ENCODE results near the gene IL15RA. TPM values are rescaled to one million over a fixed set of nuclear protein-coding genes. Genes with fewer than 3 reads are reported as not detected.
A peak's percentile ranks its signal among the peaks of the same experiment; 100 is the strongest.
"Not testable (repeated sequence)": the region's sequence is repeated elsewhere in the genome, so short reads cannot be mapped to it uniquely, and the experiment has no call there.

IL15RA gene
- polyA plus RNA-seq, 2 of the 4 experiments (the other 2 are of a cell fraction) = 0.46 to 0.83 TPM

DNA sequence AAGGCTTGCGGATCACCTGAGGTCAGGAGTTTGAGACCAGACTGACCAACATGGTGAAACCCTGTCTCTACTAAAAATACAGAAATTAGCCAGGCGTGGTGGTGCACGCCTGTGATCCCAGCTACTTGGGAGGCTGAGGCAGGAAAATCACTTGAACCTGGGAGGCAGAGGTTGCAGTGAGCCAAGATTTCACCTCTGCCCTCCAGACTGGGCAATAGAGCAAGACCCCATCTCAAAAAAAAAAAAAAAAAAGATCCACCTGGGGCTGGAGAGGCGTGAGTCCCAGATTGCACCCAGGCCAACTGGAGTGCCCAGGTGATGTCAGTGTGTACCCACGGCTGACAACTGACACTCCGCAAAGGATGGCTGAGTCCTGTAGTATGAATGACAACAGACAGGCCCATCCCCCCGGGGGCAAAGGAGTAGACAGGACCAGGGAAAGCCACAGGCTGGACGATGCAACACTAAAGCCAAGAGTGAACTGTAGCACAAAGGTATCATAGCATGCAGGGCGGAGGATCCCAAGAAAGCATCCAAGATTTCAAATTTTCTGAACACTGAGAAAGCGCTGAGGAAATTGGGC, 14.9 kb downstream of the IL15RA start:
- CTCF ChIA-PET = interaction anchor here (1.1 kb wide), 1 partner anchor 10 kb away, joined by 3 read pairs; no protein-coding TSS in a partner anchor
- H3K4me3 ChIP-seq; H3K27ac ChIP-seq; DNase-seq (ENCODE audit: low read depth in 1 of 2, low spot score in 1 of 2); H3K4me2 ChIP-seq; H3K9me3 ChIP-seq; POLR2A ChIA-PET; ATAC-seq; FAIRE-seq: not testable (repeated sequence)
- WGBS (ENCODE audit: missing lambda C conversion rate) = 81% methylated on average over 10 of the region's 10 CpGs
- peaks cover 13% of the 10 kb centered on the region; the same call in 2 of the 3 replicates for H3K4me1 ChIP-seq

DNA sequence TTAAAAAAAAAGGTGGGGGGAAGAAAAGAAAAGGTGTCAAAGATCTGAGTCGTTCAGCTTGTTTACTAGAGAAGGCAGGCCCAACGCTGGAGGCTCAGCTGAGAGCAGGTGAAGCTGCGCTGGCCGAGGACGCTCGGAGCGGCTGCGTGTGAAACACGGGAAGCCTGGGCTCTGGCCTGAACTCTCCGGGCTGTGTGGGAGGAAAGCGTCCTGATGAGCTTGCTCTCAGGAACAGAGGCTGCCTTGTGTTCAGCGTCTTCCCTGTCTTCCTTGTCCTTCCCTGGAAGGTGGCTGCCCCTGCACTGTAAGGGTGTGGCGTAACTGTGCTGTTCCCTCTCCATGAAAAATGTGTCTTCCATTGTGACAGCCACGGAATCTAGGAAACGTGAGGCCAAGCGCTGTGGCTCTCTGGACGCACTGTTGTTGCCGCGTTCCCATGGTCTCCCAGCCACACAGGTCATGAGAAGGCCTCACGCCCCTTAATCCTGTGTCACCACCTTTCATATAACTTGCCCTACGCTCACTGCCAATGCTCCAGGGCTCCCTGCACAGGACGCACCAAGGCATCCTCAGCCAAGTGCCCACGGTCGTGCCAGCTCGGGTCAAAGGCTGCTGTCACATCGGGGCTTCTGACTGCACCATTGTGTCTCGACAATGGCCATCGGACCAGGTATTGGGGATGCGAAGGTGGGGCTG, 15.8 kb downstream of the IL15RA start:
- Histone ChIP-seq H3K4me2 (no peak overlapping the region), H3K4me1 (peaks cover 13% of the 10 kb centered on the region; the same call in 2 of the 3 replicates), H3K9me3 (no peaks in the 10 kb centered on the region), H3K4me3 (no peak overlapping the region), H3K27ac (no peak overlapping the region)
- CTCF ChIA-PET = interaction anchor here (1.3 kb wide), 1 partner anchor 125 kb away, joined by 3 read pairs; no protein-coding TSS in a partner anchor
- WGBS (ENCODE audit: missing lambda C conversion rate) = 84% methylated on average over 29 of the region's 29 CpGs
- ATAC-seq (no peak), FAIRE-seq (no peak), DNase-seq (ENCODE audit: low read depth in 1 of 2, low spot score in 1 of 2) (no peak)
- TF ChIP-seq SREBF2 (IDR thresholded peaks at IDR 0.05) (no peak), HDAC2 (IDR thresholded peaks at IDR 0.05) (no peak), RAD21 (conservative IDR thresholded peaks at IDR 0.05 in 1 of 2, IDR thresholded peaks at IDR 0.05 in 1 of 2) (no peak), HOXB5 (CRISPR knock-in tag; IDR thresholded peaks at IDR 0.05) (no peak), CBX2 (IDR thresholded peaks at IDR 0.05; ENCODE audit: borderline replicate concordance, low read depth) (no peak), RNF2 (IDR thresholded peaks at IDR 0.05; ENCODE audit: borderline replicate concordance, low read depth) (no peak), HMGXB4 (CRISPR knock-in tag; IDR thresholded peaks at IDR 0.05; ENCODE audit: borderline replicate concordance) (no peak)
- TF ChIP-seq, protein P1, sequence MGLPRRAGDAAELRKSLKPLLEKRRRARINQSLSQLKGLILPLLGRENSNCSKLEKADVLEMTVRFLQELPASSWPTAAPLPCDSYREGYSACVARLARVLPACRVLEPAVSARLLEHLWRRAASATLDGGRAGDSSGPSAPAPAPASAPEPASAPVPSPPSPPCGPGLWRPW (IDR thresholded peaks at IDR 0.05) = no peak
- POLR2A ChIA-PET = no interaction called here

DNA sequence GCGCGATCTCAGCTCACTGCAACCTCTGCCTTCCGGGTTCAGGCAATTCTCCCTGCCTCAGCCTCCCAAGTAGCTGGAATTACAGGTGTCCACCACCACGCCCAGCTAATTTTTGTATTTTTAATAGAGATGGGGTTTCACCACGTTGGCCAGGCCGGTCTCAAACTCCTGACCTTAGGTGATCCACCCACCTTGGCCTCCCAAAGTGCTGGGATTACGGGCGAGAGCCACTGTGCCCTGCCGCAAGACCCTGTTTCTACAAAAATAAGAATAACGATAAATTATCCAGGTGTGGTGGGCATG, 16.4 kb downstream of the IL15RA start:
- POLR2A ChIA-PET; H3K9me3 ChIP-seq; H3K4me3 ChIP-seq; H3K4me2 ChIP-seq; FAIRE-seq; ATAC-seq; DNase-seq (ENCODE audit: low read depth in 1 of 2, low spot score in 1 of 2); H3K27ac ChIP-seq: not testable (repeated sequence)
- peaks cover 13% of the 10 kb centered on the region; the same call in 2 of the 3 replicates for H3K4me1 ChIP-seq
- 78% methylated on average over 10 of the region's 10 CpGs for WGBS (ENCODE audit: missing lambda C conversion rate)
- CTCF ChIA-PET = interaction anchor here (1.3 to 1.9 kb wide), 2 partner anchors 53 to 125 kb away, joined by 3 to 6 read pairs; no protein-coding TSS in a partner anchor

GRCh38 chr10:5960070-5960972, 17.0 kb downstream of the IL15RA start:
- Histone ChIP-seq H3K4me1 (peaks cover 13% of the 10 kb centered on the region; the same call in 2 of the 3 replicates), H3K27ac (no peak overlapping the region), H3K9me3 (no peaks in the 10 kb centered on the region), H3K4me3 (no peak overlapping the region), H3K4me2 (no peak overlapping the region)
- DNase-seq (ENCODE audit: low read depth in 1 of 2, low spot score in 1 of 2) = no peak
- ChIA-PET POLR2A (no interaction called here), CTCF (interaction anchor here (1.3 to 1.9 kb wide), 2 partner anchors 54 to 126 kb away, joined by 3 to 6 read pairs; no protein-coding TSS in a partner anchor)
- 84% methylated on average over 16 of the region's 18 CpGs for WGBS (ENCODE audit: missing lambda C conversion rate)
- TF ChIP-seq NR3C1 (IDR thresholded peaks at IDR 0.05) = no peak
- TF ChIP-seq ZSCAN20 (CRISPR knock-in tag; IDR thresholded peaks at IDR 0.05) = no peak
- TF ChIP-seq E2F6 (IDR thresholded peaks at IDR 0.05; ENCODE audit: borderline replicate concordance, low read depth) = no peak
- no peak for TF ChIP-seq FOXS1 (CRISPR knock-in tag; IDR thresholded peaks at IDR 0.05)
- no peak for TF ChIP-seq POLR2A (IDR thresholded peaks at IDR 0.05; ENCODE audit: low read length)
- no peak for TF ChIP-seq HOXB5 (CRISPR knock-in tag; IDR thresholded peaks at IDR 0.05)
- no peak for TF ChIP-seq CEBPB (IDR thresholded peaks at IDR 0.05)
- TF ChIP-seq, protein P2, sequence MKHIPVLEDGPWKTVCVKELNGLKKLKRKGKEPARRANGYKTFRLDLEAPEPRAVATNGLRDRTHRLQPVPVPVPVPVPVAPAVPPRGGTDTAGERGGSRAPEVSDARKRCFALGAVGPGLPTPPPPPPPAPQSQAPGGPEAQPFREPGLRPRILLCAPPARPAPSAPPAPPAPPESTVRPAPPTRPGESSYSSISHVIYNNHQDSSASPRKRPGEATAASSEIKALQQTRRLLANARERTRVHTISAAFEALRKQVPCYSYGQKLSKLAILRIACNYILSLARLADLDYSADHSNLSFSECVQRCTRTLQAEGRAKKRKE (CRISPR knock-in tag; IDR thresholded peaks at IDR 0.05; ENCODE audit: low read depth) = no peak
- TF ChIP-seq GATA3 (IDR thresholded peaks at IDR 0.05; ENCODE audit: borderline replicate concordance) = no peak
- TF ChIP-seq TP53 (CRISPR knock-in tag; IDR thresholded peaks at IDR 0.05) = no peak
- no peak for TF ChIP-seq CHD2 (IDR thresholded peaks at IDR 0.05; ENCODE audit: low read length, partially characterized antibody)
- TF ChIP-seq JUN (IDR thresholded peaks at IDR 0.05) = no peak
- no peak for TF ChIP-seq NFE2L2 (conservative IDR thresholded peaks at IDR 0.05; ENCODE audit: low read length)
- no peak for TF ChIP-seq TFCP2L1 (CRISPR knock-in tag; IDR thresholded peaks at IDR 0.05)
- TF ChIP-seq, protein P3, sequence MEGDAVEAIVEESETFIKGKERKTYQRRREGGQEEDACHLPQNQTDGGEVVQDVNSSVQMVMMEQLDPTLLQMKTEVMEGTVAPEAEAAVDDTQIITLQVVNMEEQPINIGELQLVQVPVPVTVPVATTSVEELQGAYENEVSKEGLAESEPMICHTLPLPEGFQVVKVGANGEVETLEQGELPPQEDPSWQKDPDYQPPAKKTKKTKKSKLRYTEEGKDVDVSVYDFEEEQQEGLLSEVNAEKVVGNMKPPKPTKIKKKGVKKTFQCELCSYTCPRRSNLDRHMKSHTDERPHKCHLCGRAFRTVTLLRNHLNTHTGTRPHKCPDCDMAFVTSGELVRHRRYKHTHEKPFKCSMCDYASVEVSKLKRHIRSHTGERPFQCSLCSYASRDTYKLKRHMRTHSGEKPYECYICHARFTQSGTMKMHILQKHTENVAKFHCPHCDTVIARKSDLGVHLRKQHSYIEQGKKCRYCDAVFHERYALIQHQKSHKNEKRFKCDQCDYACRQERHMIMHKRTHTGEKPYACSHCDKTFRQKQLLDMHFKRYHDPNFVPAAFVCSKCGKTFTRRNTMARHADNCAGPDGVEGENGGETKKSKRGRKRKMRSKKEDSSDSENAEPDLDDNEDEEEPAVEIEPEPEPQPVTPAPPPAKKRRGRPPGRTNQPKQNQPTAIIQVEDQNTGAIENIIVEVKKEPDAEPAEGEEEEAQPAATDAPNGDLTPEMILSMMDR (IDR thresholded peaks at IDR 0.05) = no peak
- peak; percentile 22 to 37; a peak in 2 of 6 replicates for ATAC-seq
- no peak for FAIRE-seq
